AG09319 (cell line): ENCODE measurements around the gene TMEM198.
A peak's percentile ranks its signal among the peaks of the same experiment; 100 is the strongest.

Experiments used
- DNase-seq: peaks from one replicate; pipeline ENCODE4 v3.0.0-alpha.2; 2010; ENCODE audit warnings: low read depth; ENCODE audit errors: extremely low read depth
- CTCF ChIP-seq: IDR thresholded peaks from 2 replicates; pipeline ENCODE4 v1.5.1; 2011; ENCODE audit warnings: low read depth, mild to moderate bottlenecking, inconsistent platforms, low read length, moderate library complexity

Gene TMEM198

GRCh38 chr2:219498280-219499057, 45.4 kb upstream of the TMEM198 start, which contains the start of gene GMPPA:
Gene GMPPA (plus strand): TSS chr2:219498891. CDS start chr2:219499976, 1,085 bp downstream.
- DNase-seq: peak; percentile 96

GRCh38 chr2:219499058-219499307, 44.8 kb upstream of the TMEM198 start:
- DNase-seq: no peak
- no peak for TF ChIP-seq CTCF

More at GRCh38 chr2:219498280-219499057, 45.4 kb upstream of the TMEM198 start, which contains the start of gene GMPPA:
- TF ChIP-seq CTCF: no peak; the same call in 1 of the 2 replicates

GRCh38 chr2:219499555-219499954, 44.3 kb upstream of the TMEM198 start:
- no peak for DNase-seq
- no peak for TF ChIP-seq CTCF

GRCh38 chr2:219500135-219500534, 43.7 kb upstream of the TMEM198 start:
- peak; percentile 33 for TF ChIP-seq CTCF
- DNase-seq: no peak

GRCh38 chr2:219501849-219502248, 42.0 kb upstream of the TMEM198 start:
- DNase-seq: no peak
- no peak for TF ChIP-seq CTCF

GRCh38 chr2:219502618-219503017, 41.2 kb upstream of the TMEM198 start:
- no peak for TF ChIP-seq CTCF
- no peak for DNase-seq

- DNase-seq: no peak
- no peak for TF ChIP-seq CTCF
These were observed 38.2 kb upstream of the TMEM198 start for GRCh38 chr2:219505585-219505984.
